Upper lobe of left lung (tissue), 6 donors: ENCODE results near the gene MARK2. TPM values are rescaled to one million over a fixed set of nuclear protein-coding genes. Genes with fewer than 3 reads are reported as not detected.
A peak's percentile ranks its signal among the peaks of the same experiment; 100 is the strongest.

Experiments used
- ATAC-seq, 2 donors: fragments of 200-7000 bp; cut with Tn5 transposase; one replicate each; pipeline ENCODE4 v1.9.1; 2022; ENCODE audit warnings: mild to moderate bottlenecking in 2 of 2, moderate library complexity in 2 of 2; ENCODE audit not compliant: low FRiP score in 2 of 2
- DNase-seq, 2 donors: peaks; one replicate each; pipeline ENCODE4 v3.0.0-alpha.2; 2019 to 2020
- H3K27ac ChIP-seq, 4 donors: fragments of 200-600 bp; sonication (generic); one replicate each; pipeline ENCODE4 v1.5.1; 2016 to 2019
- H3K27me3 ChIP-seq, 4 donors: fragments of 200-600 bp; sonication (generic); one replicate each; pipeline ENCODE4 v1.5.1; 2017 to 2019
- H3K36me3 ChIP-seq, 4 donors: fragments of 200-600 bp; sonication (generic); one replicate each; pipeline ENCODE4 v1.5.1; 2016 to 2019
- H3K4me1 ChIP-seq, 4 donors: fragments of 200-600 bp; sonication (generic); one replicate each; pipeline ENCODE4 v1.5.1; 2018 to 2019
- H3K4me3 ChIP-seq, 4 donors: fragments of 200-600 bp; sonication (generic); one replicate each; pipeline ENCODE4 v1.5.1; 2017 to 2019; ENCODE audit warnings: mild to moderate bottlenecking in 2 of 4, moderate library complexity in 1 of 4
- H3K9me3 ChIP-seq, 4 donors: fragments of 200-600 bp; sonication (generic); one replicate each; pipeline ENCODE4 v1.5.1; 2018 to 2019
- CTCF ChIP-seq, 6 experiments: fragments of 450-650 bp in 4 of 6; fragments of 200-600 bp in 2 of 6; sonication (generic) in 2 of 6; IDR thresholded peaks; one replicate each; pipeline ENCODE4 v1.5.1; 2016 to 2019; ENCODE audit warnings: antibody characterized with exemption in 6 of 6
- EP300 ChIP-seq, 4 donors: sonication (generic); formaldehyde crosslinking; IDR thresholded peaks; one replicate each; pipeline ENCODE4 v1.5.1; 2017; ENCODE audit warnings: antibody characterized with exemption in 4 of 4, control low read depth in 2 of 4
- POLR2A ChIP-seq, 4 donors: fragments of 450-650 bp; IDR thresholded peaks; one replicate each; pipeline ENCODE4 v1.5.1; 2016 to 2017; ENCODE audit warnings: antibody characterized with exemption in 4 of 4, mild to moderate bottlenecking in 2 of 4
- POLR2AphosphoS5 ChIP-seq, 2 donors: sonication (generic); formaldehyde crosslinking; IDR thresholded peaks; one replicate each; pipeline ENCODE4 v1.5.1; 2017; ENCODE audit warnings: antibody characterized with exemption in 2 of 2
- WGBS, 2 donors: methylation state at CpG; one replicate each; pipeline ENCODE4 v1.1.5; 2017 to 2018; 5-methylcytosine and 5-hydroxymethylcytosine counted together
- total RNA-seq, 6 donors: library from RNA; depleted of rRNA in 4 of 6; stranded (reverse); fragments of >200 nt in 4 of 6; gene quantifications; one replicate each; pipeline versions ENCODE4 v1.1.0 to v1.2.1, GENCODE V29; 2016 to 2021
- donor health status: DM: no; HTN: no; CAD: no; lungs with moderate emphysema.
- donor health status: DM: no; HTN: yes; CAD: no; lungs with severe emphysema.

The MARK2 gene
- total RNA-seq, 6 donors from 2014 or later = 41.7 to 67.1 (median 50.7) TPM

GRCh38 chr11:63880403-63880790, 41.5 kb downstream of the MARK2 start:
- ATAC-seq (no peak), DNase-seq (no peak)
- no peak for TF ChIP-seq CTCF (IDR thresholded peaks at IDR 0.05)
- no peak for TF ChIP-seq POLR2AphosphoS5 (IDR thresholded peaks at IDR 0.05)
- TF ChIP-seq EP300 (IDR thresholded peaks at IDR 0.05) = no peak
- TF ChIP-seq POLR2A (IDR thresholded peaks at IDR 0.05) = no peak
- Histone ChIP-seq H3K9me3 (no peaks in the 10 kb centered on the region), H3K36me3 (peaks cover 0 to 7% (median 2%) of the 10 kb centered on the region in 4 donors), H3K4me1 (peaks cover 18 to 50% (median 40%) of the 10 kb centered on the region in 4 donors), H3K4me3 (no peak overlapping the region), H3K27ac (no peak overlapping the region), H3K27me3 (no peaks in the 10 kb centered on the region)
- WGBS, 2 donors = 51 to 66% methylated on average over 3 of the region's 3 CpGs

- DNase-seq (peak in 1 of 2 donors; percentile 61), ATAC-seq (peak; percentile 10 to 88)
- Histone ChIP-seq H3K27ac (peak overlapping the region in 1 of 4 donors; percentile 27), H3K27me3 (no peaks in the 10 kb centered on the region), H3K36me3 (peaks cover 0 to 7% (median 2%) of the 10 kb centered on the region in 4 donors), H3K4me1 (peaks cover 28 to 59% (median 51%) of the 10 kb centered on the region in 4 donors), H3K4me3 (no peak overlapping the region), H3K9me3 (no peaks in the 10 kb centered on the region)
- WGBS, 2 donors = 67 to 76% methylated on average over 7 of the region's 7 CpGs
- TF ChIP-seq POLR2AphosphoS5 (IDR thresholded peaks at IDR 0.05) = no peak
- TF ChIP-seq POLR2A (IDR thresholded peaks at IDR 0.05) = no peak
- no peak for TF ChIP-seq CTCF (IDR thresholded peaks at IDR 0.05)
- TF ChIP-seq EP300 (IDR thresholded peaks at IDR 0.05) = no peak
These were observed 43.8 kb downstream of the MARK2 start for GRCh38 chr11:63882555-63883242.

- DNase-seq = no peak
- Histone ChIP-seq H3K9me3 (no peaks in the 10 kb centered on the region), H3K27me3 (no peaks in the 10 kb centered on the region), H3K4me1 (peaks cover 39 to 70% (median 58%) of the 10 kb centered on the region in 4 donors), H3K27ac (peak overlapping the region in 1 of 4 donors; percentile 24), H3K4me3 (no peak overlapping the region), H3K36me3 (peaks cover 0 to 6% (median 2%) of the 10 kb centered on the region in 4 donors)
- WGBS, 2 donors = 80 to 93% methylated on average over 6 of the region's 6 CpGs
- TF ChIP-seq CTCF (IDR thresholded peaks at IDR 0.05) = no peak
- no peak for TF ChIP-seq EP300 (IDR thresholded peaks at IDR 0.05)
- no peak for TF ChIP-seq POLR2A (IDR thresholded peaks at IDR 0.05)
- no peak for TF ChIP-seq POLR2AphosphoS5 (IDR thresholded peaks at IDR 0.05)
- ATAC-seq = no peak
These were observed 44.9 kb downstream of the MARK2 start for GRCh38 chr11:63883791-63884190.

- TF ChIP-seq CTCF (IDR thresholded peaks at IDR 0.05) = no peak
- H3K9me3 ChIP-seq = no peaks in the 10 kb centered on the region
- ATAC-seq (no peak), DNase-seq (peak in 1 of 2 donors; percentile 64)
- H3K4me1 ChIP-seq = peaks cover 44 to 71% (median 62%) of the 10 kb centered on the region in 4 donors
- 80 to 85% methylated on average over 3 to 4 of the region's 4 CpGs for WGBS, 2 donors
- peak overlapping the region in 1 of 4 donors; percentile 24 for H3K27ac ChIP-seq
- H3K36me3 ChIP-seq = peaks cover 0 to 3% (median 0%) of the 10 kb centered on the region in 4 donors
- no peaks in the 10 kb centered on the region for H3K27me3 ChIP-seq
- H3K4me3 ChIP-seq = no peak overlapping the region
These were observed 45.5 kb downstream of the MARK2 start for GRCh38 chr11:63884196-63884932.
